ENCODE results near the gene ARID3A.

DNA sequence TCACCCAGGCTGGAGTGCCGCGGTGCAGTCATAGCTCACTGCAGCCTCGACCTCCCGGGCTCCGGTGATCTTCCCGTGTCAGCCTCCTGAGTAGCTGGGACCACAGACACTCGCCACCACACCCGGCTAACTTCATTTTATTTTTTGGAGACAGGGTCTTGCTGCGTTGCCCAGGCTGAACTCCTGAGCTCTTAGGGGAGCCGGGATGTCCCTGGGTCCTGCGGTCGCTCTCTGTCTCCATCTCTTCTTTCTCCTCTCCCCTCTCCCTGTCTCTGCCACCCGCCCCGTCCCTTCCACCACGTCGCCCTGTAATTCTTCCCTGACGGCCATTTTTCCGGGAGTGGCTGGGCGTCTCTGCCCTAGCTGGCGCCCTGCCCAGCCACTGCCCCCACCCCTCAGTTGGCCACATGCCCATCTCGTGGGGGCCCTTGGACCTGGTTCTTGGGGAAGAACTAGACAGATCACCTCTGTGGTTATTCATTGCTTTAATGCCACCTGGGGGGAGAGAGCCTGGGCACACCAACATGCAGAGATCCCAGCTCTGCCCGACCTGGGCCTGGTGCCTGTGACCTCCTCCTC lies 18.9 kb downstream of the ARID3A start:
- TF ChIP-seq POLR2A (IDR thresholded peaks at IDR 0.05; ENCODE audit: low read depth, low read length) (no peak), TAF1 (IDR thresholded peaks at IDR 0.05; ENCODE audit: low read depth, low read length) (no peak), POLR2AphosphoS5 (IDR thresholded peaks at IDR 0.05; ENCODE audit: low read depth, low read length) (no peak), POU2F2 (IDR thresholded peaks at IDR 0.05; ENCODE audit: low read depth, low read length) (no peak), SPI1 (IDR thresholded peaks at IDR 0.05; ENCODE audit: low read depth, low read length) (no peak)
